ENCODE measurements around the gene ITSN1. TPM values are rescaled to one million over a fixed set of nuclear protein-coding genes. Genes with fewer than 3 reads are reported as not detected.

ITSN1 gene
- total RNA-seq, 1 experiment from 2014 or later: 50.3 TPM

DNA sequence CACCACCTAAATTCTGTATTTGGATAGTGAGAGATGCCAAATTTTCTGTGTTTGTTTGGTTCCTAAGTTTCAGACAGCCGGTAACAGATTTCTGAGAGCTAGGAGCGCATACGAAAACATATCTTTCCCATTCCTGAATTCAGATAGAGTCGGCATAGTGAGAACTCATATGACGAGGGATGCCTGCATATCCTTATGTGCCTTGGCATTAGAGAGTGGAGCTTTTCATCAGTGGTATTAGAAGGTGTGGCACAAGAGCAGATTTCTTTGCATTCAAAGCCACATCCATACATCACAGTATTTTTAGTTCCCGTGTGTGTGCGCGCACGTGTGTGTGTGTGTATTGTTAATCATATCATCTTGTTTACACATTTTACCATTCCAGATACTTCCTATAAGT lies 187.5 kb downstream of the ITSN1 start:
- Histone ChIP-seq H3K27ac (ENCODE audit: low read length) (no peak overlapping the region), H3K4me3 (ENCODE audit: low read depth in 2 of 2, low read length in 2 of 2) (no peak overlapping the region), H3K4me1 (ENCODE audit: control insufficient read depth, insufficient read depth, low read length) (no peaks in the 10 kb centered on the region), H3K9me3 (ENCODE audit: control insufficient read depth, insufficient read depth, low read depth, low read length) (no peaks in the 10 kb centered on the region), H3K27me3 (ENCODE audit: control insufficient read depth, insufficient read depth, low read length) (no peaks in the 10 kb centered on the region), H3K36me3 (ENCODE audit: control insufficient read depth, insufficient read depth, low read length) (no peaks in the 10 kb centered on the region)
- ATAC-seq (no peak), DNase-seq (ENCODE audit: low read depth, low spot score) (no peak)
- CTCF ChIA-PET: no interaction called here
- in situ Hi-C loops (cut with HindIII; ENCODE audit: low pct_unique_long_range_greater_than_20kb, low sequenced_read_pairs) (no loop called here), intact Hi-C loops (cut with micrococcal nuclease; ENCODE audit: unreplicated experiment) (no loop called here)
- POLR2A ChIA-PET: no interaction called here
- TF ChIP-seq REST (IDR thresholded peaks at IDR 0.05; ENCODE audit: insufficient read depth in 1 of 2, low read depth in 2 of 2, low read length in 1 of 2): no peak
- TF ChIP-seq POLR2AphosphoS5 (IDR thresholded peaks at IDR 0.05; ENCODE audit: low read depth, low read length): no peak
- no peak for TF ChIP-seq SIN3A (IDR thresholded peaks at IDR 0.05; ENCODE audit: borderline replicate concordance, insufficient read depth, low read depth, low read length)
- TF ChIP-seq, protein P1, sequence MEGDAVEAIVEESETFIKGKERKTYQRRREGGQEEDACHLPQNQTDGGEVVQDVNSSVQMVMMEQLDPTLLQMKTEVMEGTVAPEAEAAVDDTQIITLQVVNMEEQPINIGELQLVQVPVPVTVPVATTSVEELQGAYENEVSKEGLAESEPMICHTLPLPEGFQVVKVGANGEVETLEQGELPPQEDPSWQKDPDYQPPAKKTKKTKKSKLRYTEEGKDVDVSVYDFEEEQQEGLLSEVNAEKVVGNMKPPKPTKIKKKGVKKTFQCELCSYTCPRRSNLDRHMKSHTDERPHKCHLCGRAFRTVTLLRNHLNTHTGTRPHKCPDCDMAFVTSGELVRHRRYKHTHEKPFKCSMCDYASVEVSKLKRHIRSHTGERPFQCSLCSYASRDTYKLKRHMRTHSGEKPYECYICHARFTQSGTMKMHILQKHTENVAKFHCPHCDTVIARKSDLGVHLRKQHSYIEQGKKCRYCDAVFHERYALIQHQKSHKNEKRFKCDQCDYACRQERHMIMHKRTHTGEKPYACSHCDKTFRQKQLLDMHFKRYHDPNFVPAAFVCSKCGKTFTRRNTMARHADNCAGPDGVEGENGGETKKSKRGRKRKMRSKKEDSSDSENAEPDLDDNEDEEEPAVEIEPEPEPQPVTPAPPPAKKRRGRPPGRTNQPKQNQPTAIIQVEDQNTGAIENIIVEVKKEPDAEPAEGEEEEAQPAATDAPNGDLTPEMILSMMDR (IDR thresholded peaks at IDR 0.05): no peak
- no TSS peak for BruUV-seq (replicated peaks)

- CTCF ChIA-PET: no interaction called here
- no peak overlapping the region for H3K27ac ChIP-seq (ENCODE audit: low read length)
- H3K27me3 ChIP-seq (ENCODE audit: control insufficient read depth, insufficient read depth, low read length): no peaks in the 10 kb centered on the region
- in situ Hi-C loops (cut with HindIII; ENCODE audit: low pct_unique_long_range_greater_than_20kb, low sequenced_read_pairs) (no loop called here), intact Hi-C loops (cut with micrococcal nuclease; ENCODE audit: unreplicated experiment) (no loop called here)
- POLR2A ChIA-PET: no interaction called here
- no TSS peak for BruUV-seq (replicated peaks)
- ATAC-seq: no peak
- H3K36me3 ChIP-seq (ENCODE audit: control insufficient read depth, insufficient read depth, low read length): peaks cover 2% of the 10 kb centered on the region; the same call in 1 of the 2 replicates
- TF ChIP-seq, protein P1 (IDR thresholded peaks at IDR 0.05): no peak
- TF ChIP-seq SIN3A (IDR thresholded peaks at IDR 0.05; ENCODE audit: borderline replicate concordance, insufficient read depth, low read depth, low read length) (no peak), TCF7L2 (IDR thresholded peaks at IDR 0.05; ENCODE audit: low read depth, low read length) (no peak), REST (IDR thresholded peaks at IDR 0.05; ENCODE audit: insufficient read depth in 1 of 2, low read depth in 2 of 2, low read length in 1 of 2) (no peak), POLR2AphosphoS5 (IDR thresholded peaks at IDR 0.05; ENCODE audit: low read depth, low read length) (no peak)
- DNase-seq (ENCODE audit: low read depth, low spot score): no peak
- H3K4me1 ChIP-seq (ENCODE audit: control insufficient read depth, insufficient read depth, low read length): no peaks in the 10 kb centered on the region
- no peaks in the 10 kb centered on the region for H3K9me3 ChIP-seq (ENCODE audit: control insufficient read depth, insufficient read depth, low read depth, low read length)
- no peak overlapping the region for H3K4me3 ChIP-seq (ENCODE audit: low read depth in 2 of 2, low read length in 2 of 2)
These were observed 189.8 kb downstream of the ITSN1 start for GRCh38 chr21:33831962-33832659.
